ENCODE measurements around the gene AIFM2. TPM values are rescaled to one million over a fixed set of nuclear protein-coding genes. Genes with fewer than 3 reads are reported as not detected.

AIFM2 gene
- total and polyA plus RNA-seq, 7 donors: 8.7 to 40.5 (median 10.6) TPM

GRCh38 chr10:70118196-70118595 lies 14.4 kb downstream of the AIFM2 start:
- ATAC-seq (peak in 3 of 4 donors; percentile 36 to 40 (median 39)), DNase-seq (no peak)
- Histone ChIP-seq H3K27me3 (ENCODE audit: insufficient read depth in 3 of 3, low read length in 2 of 3) (no peaks in the 10 kb centered on the region), H3K36me3 (ENCODE audit: insufficient read depth in 1 of 2, low read depth in 1 of 2) (peaks cover 0 to 82% of the 10 kb centered on the region in 2 donors), H3K4me1 (peaks cover 7% of the 10 kb centered on the region), H3K4me3 (no peak overlapping the region), H3K9me3 (no peaks in the 10 kb centered on the region), H3K27ac (no peak overlapping the region)
- intact Hi-C loops (cut with DNase I): no loop called here
- 33 to 51% (median 41%) methylated on average over 3 of the region's 3 CpGs for WGBS, 3 donors
- TF ChIP-seq CTCF (IDR thresholded peaks at IDR 0.05): no peak

- 73 to 80% (median 77%) methylated on average over 10 of the region's 10 CpGs for WGBS, 3 donors
- TF ChIP-seq CTCF (IDR thresholded peaks at IDR 0.05): no peak
- Histone ChIP-seq H3K4me1 (peaks cover 7% of the 10 kb centered on the region), H3K9me3 (no peaks in the 10 kb centered on the region), H3K4me3 (no peak overlapping the region), H3K27ac (no peak overlapping the region), H3K27me3 (ENCODE audit: insufficient read depth in 3 of 3, low read length in 2 of 3) (no peaks in the 10 kb centered on the region), H3K36me3 (ENCODE audit: insufficient read depth in 1 of 2, low read depth in 1 of 2) (peaks cover 4 to 82% of the 10 kb centered on the region in 2 donors)
- no peak for DNase-seq
- intact Hi-C loops (cut with DNase I): no loop called here
- ATAC-seq: no peak
Measured at GRCh38 chr10:70117646-70118045, 15.0 kb downstream of the AIFM2 start.

- intact Hi-C loops (cut with DNase I): no loop called here
- 51 to 57% (median 56%) methylated on average over 11 to 12 of the region's 12 CpGs for WGBS, 3 donors
- ATAC-seq (peak; percentile 66 to 81 (median 76)), DNase-seq (peak; percentile 38 to 67)
- Histone ChIP-seq H3K9me3 (no peaks in the 10 kb centered on the region), H3K27ac (no peak overlapping the region), H3K36me3 (ENCODE audit: insufficient read depth in 1 of 2, low read depth in 1 of 2) (peaks cover 4 to 89% of the 10 kb centered on the region in 2 donors), H3K4me3 (no peak overlapping the region), H3K27me3 (ENCODE audit: insufficient read depth in 3 of 3, low read length in 2 of 3) (no peaks in the 10 kb centered on the region), H3K4me1 (peaks cover 7% of the 10 kb centered on the region)
- peak; percentile 84 for TF ChIP-seq CTCF (IDR thresholded peaks at IDR 0.05)
Measured at GRCh38 chr10:70115948-70116682, 16.5 kb downstream of the AIFM2 start.

GRCh38 chr10:70114902-70115301 lies 17.7 kb downstream of the AIFM2 start:
- no peak for TF ChIP-seq CTCF (IDR thresholded peaks at IDR 0.05)
- H3K27ac ChIP-seq: no peak overlapping the region
- H3K9me3 ChIP-seq: no peaks in the 10 kb centered on the region
- H3K27me3 ChIP-seq (ENCODE audit: insufficient read depth in 3 of 3, low read length in 2 of 3): no peaks in the 10 kb centered on the region
- H3K36me3 ChIP-seq (ENCODE audit: insufficient read depth in 1 of 2, low read depth in 1 of 2): peaks cover 4 to 91% of the 10 kb centered on the region in 2 donors
- no peak overlapping the region for H3K4me3 ChIP-seq
- 96 to 97% (median 97%) methylated on average over 15 of the region's 15 CpGs for whole genome bisulfite sequencing, 3 donors
- no peak for DNase-seq
- intact Hi-C loops (cut with DNase I): no loop called here
- no peak for ATAC-seq
- peaks cover 7% of the 10 kb centered on the region for H3K4me1 ChIP-seq

Data from psoas muscle (tissue), 8 donors.